ENCODE data around the gene SNX30. TPM values are rescaled to one million over a fixed set of nuclear protein-coding genes. Genes with fewer than 3 reads are reported as not detected.
A peak's percentile ranks its signal among the peaks of the same experiment; 100 is the strongest.

Gene SNX30
- total and polyA plus RNA-seq, 4 donors = 18.1 to 31.8 (median 22.1) TPM

DNA sequence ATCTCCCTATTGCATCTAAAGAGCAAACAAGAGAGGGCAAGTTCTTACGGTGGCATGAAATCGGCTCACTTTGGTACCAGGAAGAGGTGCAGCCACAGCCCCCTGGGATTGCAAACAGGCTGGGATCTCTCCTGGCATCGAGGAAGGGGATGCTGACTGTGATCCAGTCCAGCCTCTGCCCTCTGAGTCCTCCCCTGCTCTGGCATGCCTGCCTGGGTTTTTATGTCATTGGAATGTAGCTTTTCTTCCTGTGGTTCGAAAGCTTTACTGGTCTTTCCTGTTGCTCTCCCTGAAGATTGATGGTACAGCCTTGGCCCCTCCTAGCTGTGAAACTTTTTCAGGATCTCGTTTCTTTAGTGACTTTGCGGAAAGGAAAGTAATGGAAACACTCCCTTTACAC, 133.5 kb downstream of the SNX30 start:
- no peaks in the 10 kb centered on the region for H3K9me3 ChIP-seq (ENCODE audit: control insufficient read depth, insufficient read depth, low read length)
- WGBS (ENCODE audit: insufficient coverage) = 55% methylated on average over 5 of the region's 6 CpGs

GRCh38 chr9:112884721-112885120, 134.2 kb downstream of the SNX30 start:
- no peak for DNase-seq (ENCODE audit: low read depth in 4 of 6, low spot score in 6 of 6)
- WGBS (ENCODE audit: insufficient coverage) = 88% methylated on average over 4 of the region's 5 CpGs
- Histone ChIP-seq H3K4me3 (ENCODE audit: low read depth, low read length) (no peak overlapping the region), H3K4me1 (ENCODE audit: control insufficient read depth, insufficient read depth, low read length) (no peaks in the 10 kb centered on the region), H3K9me3 (ENCODE audit: control insufficient read depth, insufficient read depth, low read length) (no peaks in the 10 kb centered on the region), H3K36me3 (ENCODE audit: control insufficient read depth, insufficient read depth, low read length) (peaks cover 2% of the 10 kb centered on the region), H3K27ac (ENCODE audit: low read depth, low read length) (no peak overlapping the region), H3K27me3 (ENCODE audit: control insufficient read depth, insufficient read depth, low read length) (peaks cover under 1% of the 10 kb centered on the region)

More for the DNA sequence above, 133.5 kb downstream of the SNX30 start:
- Histone ChIP-seq H3K4me3 (ENCODE audit: low read depth, low read length) (no peak overlapping the region), H3K4me1 (ENCODE audit: control insufficient read depth, insufficient read depth, low read length) (no peaks in the 10 kb centered on the region), H3K36me3 (ENCODE audit: control insufficient read depth, insufficient read depth, low read length) (peaks cover 2% of the 10 kb centered on the region), H3K27ac (ENCODE audit: low read depth, low read length) (no peak overlapping the region), H3K27me3 (ENCODE audit: control insufficient read depth, insufficient read depth, low read length) (no peaks in the 10 kb centered on the region)
- no peak for DNase-seq (ENCODE audit: low read depth in 4 of 6, low spot score in 6 of 6)

DNA sequence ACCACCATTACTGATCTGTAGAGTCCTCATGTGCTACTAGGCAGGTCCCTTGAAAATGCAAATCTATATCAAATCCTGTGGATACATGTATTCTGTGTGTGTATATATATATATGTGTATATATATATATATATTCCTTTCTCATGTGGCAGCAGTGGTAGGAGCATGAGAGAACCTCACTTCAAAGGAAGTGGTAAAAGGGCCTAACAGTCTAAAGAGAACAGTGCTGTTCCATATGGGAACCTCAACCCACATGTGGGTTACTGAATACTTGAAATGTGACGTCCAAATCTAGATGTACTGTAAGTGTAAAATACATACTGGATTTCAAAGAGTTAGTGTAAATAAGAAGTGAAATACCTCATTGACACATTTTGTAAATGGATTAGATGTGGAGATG, 134.8 kb downstream of the SNX30 start:
- H3K27ac ChIP-seq (ENCODE audit: low read depth, low read length) = no peak overlapping the region
- no peak overlapping the region for H3K4me3 ChIP-seq (ENCODE audit: low read depth, low read length)
- peaks cover 2% of the 10 kb centered on the region for H3K36me3 ChIP-seq (ENCODE audit: control insufficient read depth, insufficient read depth, low read length)
- peaks cover 5% of the 10 kb centered on the region for H3K27me3 ChIP-seq (ENCODE audit: control insufficient read depth, insufficient read depth, low read length)
- peaks cover 5% of the 10 kb centered on the region for H3K4me1 ChIP-seq (ENCODE audit: control insufficient read depth, insufficient read depth, low read length)
- no CpG with 5 or more reads among the region's 1 CpG for WGBS (ENCODE audit: insufficient coverage)
- DNase-seq (ENCODE audit: low read depth in 4 of 6, low spot score in 6 of 6) = no peak
- no peaks in the 10 kb centered on the region for H3K9me3 ChIP-seq (ENCODE audit: control insufficient read depth, insufficient read depth, low read length)

GRCh38 chr9:112886351-112886750, 135.8 kb downstream of the SNX30 start:
- H3K27ac ChIP-seq (ENCODE audit: low read depth, low read length) = no peak overlapping the region
- H3K4me1 ChIP-seq (ENCODE audit: control insufficient read depth, insufficient read depth, low read length) = peaks cover 15% of the 10 kb centered on the region
- peaks cover under 1% of the 10 kb centered on the region for H3K36me3 ChIP-seq (ENCODE audit: control insufficient read depth, insufficient read depth, low read length)
- DNase-seq (ENCODE audit: low read depth in 4 of 6, low spot score in 6 of 6) = no peak
- WGBS (ENCODE audit: insufficient coverage) = 100% methylated on average over 4 of the region's 4 CpGs
- H3K9me3 ChIP-seq (ENCODE audit: control insufficient read depth, insufficient read depth, low read length) = no peaks in the 10 kb centered on the region
- H3K27me3 ChIP-seq (ENCODE audit: control insufficient read depth, insufficient read depth, low read length) = peaks cover 5% of the 10 kb centered on the region
- H3K4me3 ChIP-seq (ENCODE audit: low read depth, low read length) = no peak overlapping the region

DNA sequence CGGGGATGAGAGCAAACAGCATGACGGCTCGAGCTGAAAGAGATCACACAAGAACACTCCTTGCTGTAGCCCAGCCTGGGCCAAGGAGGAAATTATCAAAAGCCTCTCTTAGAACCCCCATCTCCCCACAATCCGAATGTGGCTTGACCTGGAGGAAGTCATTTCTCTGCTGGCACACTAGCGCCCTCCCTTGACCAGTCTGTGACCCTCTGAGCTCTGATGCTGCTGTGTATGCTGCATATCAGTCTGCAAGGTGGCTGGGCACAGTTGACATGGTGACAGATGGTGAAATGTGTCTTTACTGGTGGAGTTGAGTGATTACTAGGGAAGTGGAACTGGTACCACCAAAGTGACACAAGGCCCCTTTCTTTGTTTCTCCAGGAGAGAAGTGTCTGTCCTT, 136.8 kb downstream of the SNX30 start:
- H3K4me1 ChIP-seq (ENCODE audit: control insufficient read depth, insufficient read depth, low read length) = peaks cover 15% of the 10 kb centered on the region
- no peaks in the 10 kb centered on the region for H3K9me3 ChIP-seq (ENCODE audit: control insufficient read depth, insufficient read depth, low read length)
- no peaks in the 10 kb centered on the region for H3K36me3 ChIP-seq (ENCODE audit: control insufficient read depth, insufficient read depth, low read length)
- 47% methylated on average over 4 of the region's 5 CpGs for WGBS (ENCODE audit: insufficient coverage)
- DNase-seq (ENCODE audit: low read depth in 4 of 6, low spot score in 6 of 6) = no peak
- H3K27ac ChIP-seq (ENCODE audit: low read depth, low read length) = no peak overlapping the region
- peaks cover 5% of the 10 kb centered on the region for H3K27me3 ChIP-seq (ENCODE audit: control insufficient read depth, insufficient read depth, low read length)
- no peak overlapping the region for H3K4me3 ChIP-seq (ENCODE audit: low read depth, low read length)

DNA sequence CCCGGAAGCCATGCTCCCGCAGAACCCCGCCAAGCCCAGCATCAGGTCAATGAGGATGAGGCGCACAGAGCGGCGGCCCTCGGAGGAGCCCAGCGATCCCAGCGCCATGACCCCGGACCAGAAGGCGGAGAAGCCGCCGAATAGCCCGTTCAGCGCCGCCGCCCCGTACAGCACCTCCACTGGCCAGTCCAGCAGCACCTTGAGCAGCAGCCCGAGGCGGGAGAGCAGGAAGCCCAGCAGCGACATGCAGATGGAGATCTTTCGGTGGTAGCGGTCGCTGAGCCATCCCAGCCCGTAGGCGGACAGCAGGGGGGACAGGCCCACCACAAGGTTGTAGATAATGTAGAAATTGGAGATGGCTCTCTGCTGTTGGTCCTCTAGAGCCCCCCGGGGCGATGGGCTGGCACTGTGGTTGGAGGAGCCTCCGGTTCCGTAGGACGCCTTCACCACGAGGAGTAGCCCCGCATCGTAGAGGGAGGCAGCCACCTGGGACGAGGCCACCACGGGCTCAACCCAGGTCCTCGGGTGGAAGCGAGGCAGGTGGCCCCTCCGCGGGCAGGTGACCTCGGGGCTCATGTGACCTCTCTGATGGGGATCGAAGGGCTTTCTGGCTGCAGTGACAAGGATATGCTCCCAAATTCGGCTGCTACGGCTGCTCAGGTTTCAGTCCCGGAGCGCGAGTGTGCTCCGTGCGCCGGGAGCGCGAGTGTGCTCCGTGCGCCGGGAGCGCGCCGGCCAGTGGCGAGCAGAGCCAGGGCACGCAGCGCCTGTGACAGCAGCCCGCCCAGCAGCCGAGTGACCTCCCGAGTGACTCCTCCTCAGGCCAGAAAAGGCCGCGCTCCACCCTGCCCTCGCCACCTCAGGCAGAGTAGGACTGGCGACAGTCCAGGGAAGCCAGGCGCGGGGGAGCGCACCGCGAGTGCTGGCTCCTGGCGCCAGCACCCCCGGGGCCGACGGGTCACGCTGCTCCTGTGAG, 139.8 kb downstream of the SNX30 start, which contains the start of gene SLC46A2:
TSS of gene SLC46A2 (minus strand) at position 771 of the 976 bp plus-strand sequence. CDS start at position 576, 195 bp downstream.
- no peak within 1 kb of the TSS for H3K27ac ChIP-seq (ENCODE audit: low read depth, low read length)
- peak in 4 of 6 donors; percentile 2 to 61 (median 16) for DNase-seq (ENCODE audit: low read depth in 4 of 6, low spot score in 6 of 6)
- WGBS (ENCODE audit: insufficient coverage) = 9% methylated on average over 78 of the region's 78 CpGs

GRCh38 chr9:112891521-112891920, 141.0 kb downstream of the SNX30 start:
- peaks cover 15% of the 10 kb centered on the region for H3K4me1 ChIP-seq (ENCODE audit: control insufficient read depth, insufficient read depth, low read length)
- no peak for DNase-seq (ENCODE audit: low read depth in 4 of 6, low spot score in 6 of 6)
- no peaks in the 10 kb centered on the region for H3K36me3 ChIP-seq (ENCODE audit: control insufficient read depth, insufficient read depth, low read length)
- H3K27ac ChIP-seq (ENCODE audit: low read depth, low read length) = no peak overlapping the region
- H3K9me3 ChIP-seq (ENCODE audit: control insufficient read depth, insufficient read depth, low read length) = no peaks in the 10 kb centered on the region
- 90% methylated on average over 2 of the region's 3 CpGs for WGBS (ENCODE audit: insufficient coverage)
- H3K27me3 ChIP-seq (ENCODE audit: control insufficient read depth, insufficient read depth, low read length) = peaks cover 5% of the 10 kb centered on the region
- no peak overlapping the region for H3K4me3 ChIP-seq (ENCODE audit: low read depth, low read length)

More for the DNA sequence above, 139.8 kb downstream of the SNX30 start, which contains the start of gene SLC46A2:
- peaks cover 5% of the 10 kb centered on the region for H3K27me3 ChIP-seq (ENCODE audit: control insufficient read depth, insufficient read depth, low read length)
- H3K36me3 ChIP-seq (ENCODE audit: control insufficient read depth, insufficient read depth, low read length) = no peaks in the 10 kb centered on the region
- H3K9me3 ChIP-seq (ENCODE audit: control insufficient read depth, insufficient read depth, low read length) = no peaks in the 10 kb centered on the region
- peaks cover 15% of the 10 kb centered on the region for H3K4me1 ChIP-seq (ENCODE audit: control insufficient read depth, insufficient read depth, low read length)
- peak within 1 kb of the TSS; percentile 27 for H3K4me3 ChIP-seq (ENCODE audit: low read depth, low read length)

DNA sequence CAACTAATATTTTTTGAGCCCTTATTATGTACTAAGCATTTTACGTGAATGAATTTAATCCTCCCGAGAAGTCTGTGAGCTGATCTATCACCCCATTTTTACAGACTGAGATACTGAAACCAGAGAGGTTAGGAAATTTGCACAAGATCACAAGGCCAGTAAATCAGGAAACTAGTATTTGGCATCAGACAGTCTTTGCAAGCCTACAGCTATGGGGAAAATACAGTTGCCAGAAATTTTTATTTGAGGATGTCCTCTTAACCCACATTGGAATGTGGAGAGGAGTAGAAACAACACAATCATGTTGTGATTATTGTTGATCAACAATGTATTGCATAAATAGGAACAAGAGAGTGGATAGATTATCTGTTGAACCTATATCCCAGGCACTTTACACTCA, 142.4 kb downstream of the SNX30 start:
- no CpG with 5 or more reads among the region's 2 CpGs for whole genome bisulfite sequencing (ENCODE audit: insufficient coverage)
- Histone ChIP-seq H3K9me3 (ENCODE audit: control insufficient read depth, insufficient read depth, low read length) (no peaks in the 10 kb centered on the region), H3K36me3 (ENCODE audit: control insufficient read depth, insufficient read depth, low read length) (no peaks in the 10 kb centered on the region), H3K27ac (ENCODE audit: low read depth, low read length) (no peak overlapping the region), H3K4me1 (ENCODE audit: control insufficient read depth, insufficient read depth, low read length) (peaks cover 15% of the 10 kb centered on the region), H3K4me3 (ENCODE audit: low read depth, low read length) (no peak overlapping the region), H3K27me3 (ENCODE audit: control insufficient read depth, insufficient read depth, low read length) (peaks cover 5% of the 10 kb centered on the region)
- DNase-seq (ENCODE audit: low read depth in 4 of 6, low spot score in 6 of 6) = no peak

DNA sequence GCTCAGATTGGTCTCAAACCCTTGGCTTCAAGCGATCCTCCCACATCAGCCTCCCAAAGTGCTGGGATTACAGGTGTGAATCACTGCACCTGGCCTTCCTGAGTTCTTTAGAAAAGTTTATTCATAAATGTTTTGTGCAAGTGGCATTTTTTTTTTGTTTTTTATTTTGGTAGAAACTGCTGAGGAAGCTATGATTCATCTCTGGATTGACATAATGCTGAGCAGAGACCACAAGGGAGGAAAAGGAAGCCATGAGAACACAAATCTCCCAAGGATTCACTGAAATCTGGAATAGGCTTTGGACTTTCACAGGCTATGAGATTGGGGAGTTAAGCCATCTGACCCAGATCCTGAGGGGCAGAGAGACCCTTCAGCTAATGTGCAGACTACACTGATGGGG, 143.5 kb downstream of the SNX30 start:
- WGBS (ENCODE audit: insufficient coverage) = no CpG with 5 or more reads among the region's 1 CpG
- H3K27me3 ChIP-seq (ENCODE audit: control insufficient read depth, insufficient read depth, low read length) = peaks cover 5% of the 10 kb centered on the region

GRCh38 chr9:112894699-112895098, 144.1 kb downstream of the SNX30 start:
- WGBS (ENCODE audit: insufficient coverage) = no CpG with 5 or more reads among the region's 1 CpG
- Histone ChIP-seq H3K36me3 (ENCODE audit: control insufficient read depth, insufficient read depth, low read length) (no peaks in the 10 kb centered on the region), H3K9me3 (ENCODE audit: control insufficient read depth, insufficient read depth, low read length) (no peaks in the 10 kb centered on the region), H3K27me3 (ENCODE audit: control insufficient read depth, insufficient read depth, low read length) (peaks cover 5% of the 10 kb centered on the region), H3K4me1 (ENCODE audit: control insufficient read depth, insufficient read depth, low read length) (peaks cover 15% of the 10 kb centered on the region), H3K27ac (ENCODE audit: low read depth, low read length) (no peak overlapping the region), H3K4me3 (ENCODE audit: low read depth, low read length) (no peak overlapping the region)
- DNase-seq (ENCODE audit: low read depth in 4 of 6, low spot score in 6 of 6) = no peak

More for the DNA sequence above, 143.5 kb downstream of the SNX30 start:
- Histone ChIP-seq H3K36me3 (ENCODE audit: control insufficient read depth, insufficient read depth, low read length) (no peaks in the 10 kb centered on the region), H3K4me3 (ENCODE audit: low read depth, low read length) (no peak overlapping the region), H3K27ac (ENCODE audit: low read depth, low read length) (no peak overlapping the region), H3K4me1 (ENCODE audit: control insufficient read depth, insufficient read depth, low read length) (peaks cover 15% of the 10 kb centered on the region), H3K9me3 (ENCODE audit: control insufficient read depth, insufficient read depth, low read length) (no peaks in the 10 kb centered on the region)
- DNase-seq (ENCODE audit: low read depth in 4 of 6, low spot score in 6 of 6) = no peak

Measured in spinal cord (tissue), 10 donors.